DOHH2 (cell line): ENCODE data around the gene ATP1A3.

Source experiments
- H3F3A ChIP-seq: fragments of 200-600 bp; sonication (generic), shearing (Covaris generic); 2 replicates; pipeline ENCODE4 v1.6.0; 2016; ENCODE audit warnings: antibody characterized with exemption, mild to moderate bottlenecking; ENCODE audit not compliant: control insufficient read depth, insufficient read depth
- H3K27ac ChIP-seq: fragments of 200-600 bp; sonication (generic); 2 replicates; pipeline ENCODE4 v1.5.1; 2014; ENCODE audit warnings: low read depth, mild to moderate bottlenecking, low read length, moderate library complexity
- H3K27me3 ChIP-seq: fragments of 200-600 bp; sonication (generic); 2 replicates; pipeline ENCODE4 v1.6.1; 2014; ENCODE audit warnings: mild to moderate bottlenecking, low read length, mixed read lengths; ENCODE audit not compliant: control insufficient read depth
- H3K36me3 ChIP-seq: fragments of 200-600 bp; sonication (generic); 2 replicates; pipeline ENCODE4 v1.6.1; 2014; ENCODE audit warnings: mild to moderate bottlenecking, low read length, moderate library complexity, mixed read lengths; ENCODE audit not compliant: control insufficient read depth
- H3K4me1 ChIP-seq: fragments of 200-600 bp; sonication (generic); 2 replicates; pipeline ENCODE4 v1.6.1; 2014; ENCODE audit warnings: mild to moderate bottlenecking, low read length, mixed read lengths; ENCODE audit not compliant: control insufficient read depth
- H3K4me2 ChIP-seq: fragments of 200-600 bp; sonication (generic); 2 replicates; pipeline ENCODE4 v1.6.0; 2014; ENCODE audit warnings: mild to moderate bottlenecking, low read length, moderate library complexity
- H3K4me3 ChIP-seq: fragments of 200-600 bp; sonication (generic); 2 replicates; pipeline ENCODE4 v1.5.1; 2014; ENCODE audit warnings: mild to moderate bottlenecking, low read length, mixed read lengths
- H3K79me2 ChIP-seq: fragments of 200-600 bp; sonication (generic); 2 replicates; pipeline ENCODE4 v1.6.1; 2014; ENCODE audit warnings: mild to moderate bottlenecking, low read length, mixed read lengths; ENCODE audit not compliant: control insufficient read depth
- H3K9me2 ChIP-seq: fragments of 200-600 bp; sonication (generic); replicated peaks from 2 replicates; pipeline ENCODE4 v1.6.1; 2014; ENCODE audit warnings: mild to moderate bottlenecking, low read length, mixed read lengths; ENCODE audit not compliant: control insufficient read depth
- H3K9me3 ChIP-seq: fragments of 200-600 bp; sonication (generic); 2 replicates; pipeline ENCODE4 v1.6.1; 2014; ENCODE audit warnings: antibody characterized with exemption, low read length, mixed read lengths; ENCODE audit not compliant: control insufficient read depth, insufficient read depth
- H4K20me1 ChIP-seq: fragments of 200-600 bp; sonication (generic); 2 replicates; pipeline ENCODE4 v1.6.0; 2014; ENCODE audit warnings: low read depth, mild to moderate bottlenecking, antibody characterized with exemption, low read length, moderate library complexity; ENCODE audit not compliant: control insufficient read depth, insufficient read depth
- CTCF ChIP-seq: fragments of 200-600 bp; sonication (generic); IDR thresholded peaks from one replicate; pipeline ENCODE4 v1.5.1; 2014; ENCODE audit warnings: antibody characterized with exemption, mild to moderate bottlenecking, low read depth, low read length; ENCODE audit not compliant: poor library complexity, severe bottlenecking
- EZH2phosphoT487 ChIP-seq: fragments of 200-600 bp; sonication (generic); IDR thresholded peaks from 2 replicates; pipeline ENCODE4 v1.6.1; 2017; ENCODE audit warnings: borderline replicate concordance, mild to moderate bottlenecking, antibody characterized with exemption, low read length, moderate library complexity, mixed read lengths

Gene ATP1A3

GRCh38 chr19:41936961-41937360 is 57.1 kb downstream of the ATP1A3 start:
- peaks cover 9% of the 10 kb centered on the region for H3K79me2 ChIP-seq
- TF ChIP-seq CTCF: no peak
- TF ChIP-seq EZH2phosphoT487: no peak
- H3K9me2 ChIP-seq: no peaks in the 10 kb centered on the region
- H3K27ac ChIP-seq: peak overlapping the region; percentile 96
- no peaks in the 10 kb centered on the region for H3K27me3 ChIP-seq
- no peaks in the 10 kb centered on the region for H4K20me1 ChIP-seq
- peak overlapping the region; percentile 49 for H3K4me3 ChIP-seq
- peaks cover 84% of the 10 kb centered on the region for H3K4me1 ChIP-seq
- H3F3A ChIP-seq: peaks cover 60% of the 10 kb centered on the region
- H3K4me2 ChIP-seq: peak overlapping the region; percentile 96
- H3K36me3 ChIP-seq: peaks cover 5% of the 10 kb centered on the region
- no peaks in the 10 kb centered on the region for H3K9me3 ChIP-seq

DNA sequence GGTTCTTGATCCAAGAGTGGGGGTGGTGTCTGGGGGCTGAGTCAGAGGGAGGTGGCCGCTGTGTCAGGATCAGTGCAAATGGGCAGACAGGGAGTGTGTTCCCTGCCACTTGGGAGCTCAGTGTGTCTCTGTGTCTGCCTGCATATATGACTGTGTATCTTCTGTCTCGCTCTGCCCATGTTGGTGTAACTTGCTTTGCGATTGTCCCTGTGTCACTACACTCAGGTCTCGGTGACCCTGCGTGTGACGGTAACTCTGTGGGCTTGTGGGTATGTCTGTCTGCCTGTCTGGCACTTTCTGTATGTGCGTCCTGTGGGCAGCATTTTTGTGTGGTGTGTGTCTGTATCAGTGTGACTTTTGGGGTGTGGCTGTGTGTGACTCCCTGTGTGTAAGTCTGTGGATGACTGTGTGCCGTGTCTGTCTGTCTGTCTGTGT is 57.6 kb downstream of the ATP1A3 start:
- Histone ChIP-seq H3K27ac (peak overlapping the region; percentile 96), H3K9me3 (no peaks in the 10 kb centered on the region), H3K9me2 (no peaks in the 10 kb centered on the region), H3F3A (peaks cover 57% of the 10 kb centered on the region), H3K27me3 (no peaks in the 10 kb centered on the region), H3K4me2 (peak overlapping the region; percentile 96), H4K20me1 (no peaks in the 10 kb centered on the region), H3K79me2 (peaks cover 9% of the 10 kb centered on the region), H3K4me1 (peaks cover 84% of the 10 kb centered on the region), H3K36me3 (peaks cover 5% of the 10 kb centered on the region), H3K4me3 (peak overlapping the region; percentile 49)
- TF ChIP-seq CTCF: no peak
- no peak for TF ChIP-seq EZH2phosphoT487

GRCh38 chr19:41935760-41936415 is 58.1 kb downstream of the ATP1A3 start:
- no peak for TF ChIP-seq EZH2phosphoT487
- TF ChIP-seq CTCF: no peak
- Histone ChIP-seq H3K4me3 (peak overlapping the region; percentile 49), H3K79me2 (peaks cover 11% of the 10 kb centered on the region), H3K36me3 (peaks cover 7% of the 10 kb centered on the region), H3K27me3 (no peaks in the 10 kb centered on the region), H3K4me2 (peak overlapping the region; percentile 96), H3K4me1 (peaks cover 84% of the 10 kb centered on the region), H4K20me1 (no peaks in the 10 kb centered on the region), H3K27ac (peak overlapping the region; percentile 96), H3K9me2 (no peaks in the 10 kb centered on the region), H3K9me3 (no peaks in the 10 kb centered on the region), H3F3A (peaks cover 53% of the 10 kb centered on the region)
